Stomach (tissue), 9 donors: ENCODE measurements around the gene GREB1. TPM values are rescaled to one million over a fixed set of nuclear protein-coding genes. Genes with fewer than 3 reads are reported as not detected.

Source experiments
- DNase-seq, 2 donors: peaks; one replicate each; pipeline versions ENCODE4 v3.0.0 to v3.0.0-alpha.2; 2013 to 2019
- H3K27ac ChIP-seq, 5 donors: fragments of 200-600 bp in 4 of 5; sonication (generic) in 4 of 5; one replicate each; pipeline ENCODE4 v1.5.1; 2013 to 2019; ENCODE audit warnings: mild to moderate bottlenecking in 1 of 5, moderate library complexity in 1 of 5
- H3K27me3 ChIP-seq, 3 donors: fragments of 200-600 bp; sonication (generic); one replicate each; pipeline ENCODE4 v1.5.1; 2017 to 2019; ENCODE audit warnings: mixed run types in 1 of 3
- H3K36me3 ChIP-seq, 4 donors: fragments of 200-600 bp; sonication (generic); 1 replicate in 3 of 4; 2 replicates in 1 of 4; pipeline ENCODE4 v1.5.1; 2016 to 2019
- H3K4me1 ChIP-seq, 4 donors: fragments of 200-600 bp; sonication (generic); one replicate each; pipeline ENCODE4 v1.5.1; 2016 to 2019
- H3K4me3 ChIP-seq, 4 donors: fragments of 200-600 bp; sonication (generic) in 3 of 4; one replicate each; pipeline ENCODE4 v1.5.1; 2016 to 2019; ENCODE audit warnings: mild to moderate bottlenecking in 1 of 4
- H3K9me3 ChIP-seq, 4 donors: fragments of 200-600 bp; sonication (generic); one replicate each; pipeline ENCODE4 v1.5.1; 2016 to 2019
- EP300 ChIP-seq: sonication (generic); formaldehyde crosslinking; IDR thresholded peaks from one replicate; pipeline ENCODE4 v1.6.1; 2017; ENCODE audit warnings: antibody characterized with exemption
- POLR2A ChIP-seq, 4 donors: fragments of 450-650 bp; IDR thresholded peaks; one replicate each; pipeline ENCODE4 v1.6.1; 2016; ENCODE audit warnings: antibody characterized with exemption in 4 of 4, control low read depth in 2 of 4, mild to moderate bottlenecking in 1 of 4, moderate library complexity in 1 of 4
- POLR2AphosphoS5 ChIP-seq, 3 donors: sonication (generic); formaldehyde crosslinking; IDR thresholded peaks; one replicate each; pipeline ENCODE4 v1.6.1; 2016; ENCODE audit warnings: antibody characterized with exemption in 3 of 3
- WGBS, 5 donors: extraction: QIAGEN DNeasy Blood & Tissue Kit in 3 of 5; methylation state at CpG; one replicate each; pipeline versions ENCODE4 v1.1.5 to v1.1.7; 2013 to 2018; 5-methylcytosine and 5-hydroxymethylcytosine counted together
- intact Hi-C: fragments of 100-400 bp; cut with DNase I; formaldehyde crosslinking; loops from one replicate; pipeline ENCODE4 v1.15.1; 2023; ENCODE audit warnings: low total_unique reads
- polyA plus RNA-seq, 3 donors: library from polyadenylated mRNA; stranded (reverse); fragments of 200-250 nt; gene quantifications; one replicate each; pipeline ENCODE4 v1.2.3, GENCODE V29; 2013
- total RNA-seq, 5 donors: library from RNA; depleted of rRNA; stranded (reverse); fragments of >200 nt; gene quantifications; one replicate each; pipeline versions ENCODE4 v1.1.0 to v1.2.3, GENCODE V29; 2014 to 2016
- TF ChIP-seq, protein P1 (sequence below), 7 experiments: fragments of 450-650 bp in 4 of 7; fragments of 200-600 bp in 3 of 7; sonication (generic) in 3 of 7; IDR thresholded peaks; one replicate each; pipeline ENCODE4 v1.5.1; 2016 to 2019; ENCODE audit warnings: antibody characterized with exemption in 7 of 7, control low read depth in 2 of 7, mild to moderate bottlenecking in 1 of 7
- donor health status: healthy with polysubstance abuse.
- donor health status: Bipolar disorder and iron deficiency.
- donor health status: healthy.

Gene GREB1
- total and polyA plus RNA-seq, 8 donors, result 0.88 to 37.9 (median 3.6) TPM

DNA sequence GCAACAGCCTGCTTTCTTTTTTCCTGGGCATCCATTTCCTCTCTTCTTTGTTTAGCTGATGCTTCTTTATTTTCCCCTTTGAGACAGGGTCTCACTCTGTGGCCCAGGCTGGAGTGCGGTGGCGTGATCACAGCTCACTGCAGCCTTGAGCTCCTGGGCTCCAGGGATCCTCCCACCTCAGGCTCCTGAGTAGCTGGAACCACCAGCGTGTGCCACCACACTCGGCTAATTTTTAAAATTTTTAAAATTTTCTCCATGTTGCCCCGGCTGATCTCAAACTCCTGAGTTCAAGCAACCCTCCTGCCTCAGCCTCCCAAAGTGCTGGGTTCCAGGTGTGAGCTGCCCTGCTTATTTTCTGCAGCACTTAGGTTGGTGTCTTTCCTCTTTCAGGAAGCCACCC is 77.4 kb downstream of the GREB1 start:
- WGBS, 5 donors, result 90 to 97% (median 94%) methylated on average over 5 of the region's 5 CpGs
- DNase-seq, result no peak
- H3K27ac ChIP-seq, result no peak overlapping the region
- H3K4me1 ChIP-seq, result no peaks in the 10 kb centered on the region
- H3K4me3 ChIP-seq, result no peak overlapping the region
- no peaks in the 10 kb centered on the region for H3K27me3 ChIP-seq
- H3K36me3 ChIP-seq, result peaks cover 0 to 16% (median 6%) of the 10 kb centered on the region in 4 donors
- intact Hi-C loops, result no loop called here
- H3K9me3 ChIP-seq, result no peaks in the 10 kb centered on the region
- TF ChIP-seq POLR2AphosphoS5 (IDR thresholded peaks at IDR 0.05), result no peak
- no peak for TF ChIP-seq POLR2A (IDR thresholded peaks at IDR 0.05)
- no peak for TF ChIP-seq EP300
- TF ChIP-seq, protein P1, sequence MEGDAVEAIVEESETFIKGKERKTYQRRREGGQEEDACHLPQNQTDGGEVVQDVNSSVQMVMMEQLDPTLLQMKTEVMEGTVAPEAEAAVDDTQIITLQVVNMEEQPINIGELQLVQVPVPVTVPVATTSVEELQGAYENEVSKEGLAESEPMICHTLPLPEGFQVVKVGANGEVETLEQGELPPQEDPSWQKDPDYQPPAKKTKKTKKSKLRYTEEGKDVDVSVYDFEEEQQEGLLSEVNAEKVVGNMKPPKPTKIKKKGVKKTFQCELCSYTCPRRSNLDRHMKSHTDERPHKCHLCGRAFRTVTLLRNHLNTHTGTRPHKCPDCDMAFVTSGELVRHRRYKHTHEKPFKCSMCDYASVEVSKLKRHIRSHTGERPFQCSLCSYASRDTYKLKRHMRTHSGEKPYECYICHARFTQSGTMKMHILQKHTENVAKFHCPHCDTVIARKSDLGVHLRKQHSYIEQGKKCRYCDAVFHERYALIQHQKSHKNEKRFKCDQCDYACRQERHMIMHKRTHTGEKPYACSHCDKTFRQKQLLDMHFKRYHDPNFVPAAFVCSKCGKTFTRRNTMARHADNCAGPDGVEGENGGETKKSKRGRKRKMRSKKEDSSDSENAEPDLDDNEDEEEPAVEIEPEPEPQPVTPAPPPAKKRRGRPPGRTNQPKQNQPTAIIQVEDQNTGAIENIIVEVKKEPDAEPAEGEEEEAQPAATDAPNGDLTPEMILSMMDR (IDR thresholded peaks at IDR 0.05), result no peak

- no peak for DNase-seq
- Histone ChIP-seq H3K27me3 (no peaks in the 10 kb centered on the region), H3K4me1 (no peaks in the 10 kb centered on the region), H3K9me3 (no peaks in the 10 kb centered on the region), H3K4me3 (no peak overlapping the region), H3K36me3 (peaks cover 0 to 23% (median 9%) of the 10 kb centered on the region in 4 donors), H3K27ac (no peak overlapping the region)
- WGBS, 5 donors, result 83 to 89% (median 84%) methylated on average over 14 to 20 of the region's 20 CpGs
- intact Hi-C loops, result no loop called here
- TF ChIP-seq POLR2A (IDR thresholded peaks at IDR 0.05) (no peak), EP300 (no peak), POLR2AphosphoS5 (IDR thresholded peaks at IDR 0.05) (no peak)
- TF ChIP-seq, protein P1 (IDR thresholded peaks at IDR 0.05), result no peak
Observed at GRCh38 chr2:11612553-11613215, 78.8 kb downstream of the GREB1 start.

DNA sequence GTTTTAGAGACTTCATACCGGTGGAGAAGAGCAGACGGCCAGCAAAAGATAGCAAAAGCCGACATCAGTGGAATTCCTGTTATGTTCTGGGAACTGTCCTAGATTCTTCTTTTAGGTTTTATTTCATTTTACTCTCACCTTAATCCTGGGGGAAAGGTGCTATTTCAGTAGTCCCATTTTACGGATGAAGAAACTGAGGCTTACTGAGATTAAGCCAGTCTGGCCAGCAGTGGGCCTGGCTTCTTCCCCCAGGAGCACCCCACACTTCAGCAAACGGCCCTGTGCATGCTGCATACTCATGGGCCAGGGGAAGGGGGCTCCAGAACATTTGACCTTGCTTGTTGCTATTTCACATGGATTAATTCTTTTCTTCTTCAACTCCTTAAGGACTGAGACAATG is 79.5 kb downstream of the GREB1 start:
- intact Hi-C loops, result no loop called here
- Histone ChIP-seq H3K27ac (no peak overlapping the region), H3K4me1 (no peaks in the 10 kb centered on the region), H3K27me3 (no peaks in the 10 kb centered on the region), H3K36me3 (peaks cover 0 to 29% (median 11%) of the 10 kb centered on the region in 4 donors), H3K9me3 (no peaks in the 10 kb centered on the region), H3K4me3 (no peak overlapping the region)
- no peak for DNase-seq
- 83 to 88% (median 86%) methylated on average over 5 of the region's 5 CpGs for WGBS, 5 donors
- TF ChIP-seq, protein P1 (IDR thresholded peaks at IDR 0.05), result no peak
- TF ChIP-seq POLR2A (IDR thresholded peaks at IDR 0.05) (no peak), EP300 (no peak), POLR2AphosphoS5 (IDR thresholded peaks at IDR 0.05) (no peak)

- 78 to 85% (median 81%) methylated on average over 3 of the region's 3 CpGs for WGBS, 5 donors
- TF ChIP-seq POLR2AphosphoS5 (IDR thresholded peaks at IDR 0.05) (no peak), POLR2A (IDR thresholded peaks at IDR 0.05) (no peak), EP300 (no peak)
- TF ChIP-seq, protein P1 (IDR thresholded peaks at IDR 0.05), result no peak
- H3K4me1 ChIP-seq, result no peaks in the 10 kb centered on the region
- H3K9me3 ChIP-seq, result no peaks in the 10 kb centered on the region
- H3K27ac ChIP-seq, result no peak overlapping the region
- DNase-seq, result no peak
- peaks cover 0 to 36% (median 17%) of the 10 kb centered on the region in 4 donors for H3K36me3 ChIP-seq
- intact Hi-C loops, result no loop called here
- no peaks in the 10 kb centered on the region for H3K27me3 ChIP-seq
- H3K4me3 ChIP-seq, result no peak overlapping the region
Observed at GRCh38 chr2:11615209-11615608, 81.4 kb downstream of the GREB1 start.
